SU-DHL-6 (cell line): ENCODE results near the gene DIAPH2.
A peak's percentile ranks its signal among the peaks of the same experiment; 100 is the strongest.

ENCODE experiments used
- H2AFZ ChIP-seq: fragments of 200-600 bp; sonication (generic); 2 replicates; pipeline ENCODE4 v1.6.1; 2014; ENCODE audit warnings: low read depth, mild to moderate bottlenecking, moderate library complexity, mixed read lengths, antibody characterized with exemption, low read length; ENCODE audit not compliant: severe bottlenecking
- H3F3A ChIP-seq: fragments of 200-600 bp; shearing (Covaris generic); 2 replicates; pipeline ENCODE4 v1.6.0; 2016; ENCODE audit warnings: antibody characterized with exemption, mild to moderate bottlenecking; ENCODE audit not compliant: insufficient read depth
- H3K27ac ChIP-seq: fragments of 200-600 bp; sonication (generic); 2 replicates; pipeline ENCODE4 v1.5.1; 2016; ENCODE audit warnings: low read depth, mild to moderate bottlenecking, low read length, moderate library complexity, mixed read lengths
- H3K27me3 ChIP-seq: fragments of 200-600 bp; sonication (generic), shearing (Covaris generic); 2 replicates; pipeline ENCODE4 v1.6.0; 2014; ENCODE audit warnings: mild to moderate bottlenecking, low read length
- H3K36me3 ChIP-seq: fragments of 200-600 bp; sonication (generic); 2 replicates; pipeline ENCODE4 v1.6.1; 2014; ENCODE audit warnings: mild to moderate bottlenecking, low read length, mixed read lengths
- H3K4me2 ChIP-seq: fragments of 300-600, 200-600 bp; shearing (Covaris generic), sonication (generic); 2 replicates; pipeline ENCODE4 v1.6.0; 2014; ENCODE audit warnings: low read length, low read depth, mild to moderate bottlenecking; ENCODE audit not compliant: poor library complexity, severe bottlenecking
- H3K4me3 ChIP-seq: fragments of 200-600 bp; sonication (generic); 2 replicates; pipeline ENCODE4 v1.5.1; 2014; ENCODE audit warnings: antibody characterized with exemption, low read length, mild to moderate bottlenecking, mixed read lengths; ENCODE audit not compliant: insufficient read depth, poor library complexity, severe bottlenecking
- H3K79me2 ChIP-seq: fragments of 200-600 bp; sonication (generic); 2 replicates; pipeline ENCODE4 v1.6.1; 2014; ENCODE audit warnings: mild to moderate bottlenecking, low read length, moderate library complexity; ENCODE audit not compliant: insufficient read depth
- H3K9ac ChIP-seq: fragments of 200-600 bp; sonication (generic); 2 replicates; pipeline ENCODE4 v1.7.0; 2014; ENCODE audit warnings: mild to moderate bottlenecking, low read length
- H3K9me2 ChIP-seq: fragments of 200-600 bp; sonication (generic); replicated peaks from 2 replicates; pipeline ENCODE4 v1.6.1; 2014; ENCODE audit warnings: low read length; ENCODE audit not compliant: insufficient read depth
- H3K9me3 ChIP-seq: fragments of 200-600 bp; sonication (generic); 2 replicates; pipeline ENCODE4 v1.6.1; 2014; ENCODE audit warnings: low read length, mixed read lengths; ENCODE audit not compliant: insufficient read depth
- H4K20me1 ChIP-seq: fragments of 200-600 bp; sonication (generic); 2 replicates; pipeline ENCODE4 v1.6.1; 2014; ENCODE audit warnings: low read depth, mild to moderate bottlenecking, antibody characterized with exemption, low read length, moderate library complexity, mixed read lengths
- CTCF ChIP-seq: fragments of 200-600 bp; sonication (generic); IDR thresholded peaks from one replicate; pipeline ENCODE4 v1.5.1; 2017; ENCODE audit warnings: antibody characterized with exemption, mild to moderate bottlenecking, low read length, moderate library complexity; ENCODE audit not compliant: insufficient read depth, poor library complexity, severe bottlenecking
- EZH2phosphoT487 ChIP-seq: fragments of 200-600 bp; sonication (generic), shearing (Covaris generic); conservative IDR thresholded peaks from 2 replicates; pipeline ENCODE4 v1.6.1; 2018; ENCODE audit warnings: mild to moderate bottlenecking, antibody characterized with exemption, low read length, moderate library complexity, mixed read lengths

DIAPH2 gene

GRCh38 chrX:97490656-97491055 lies 806.0 kb downstream of the DIAPH2 start:
- Histone ChIP-seq H2AFZ (no peak overlapping the region), H3K9me2 (no peaks in the 10 kb centered on the region), H3K79me2 (no peaks in the 10 kb centered on the region), H3K27me3 (no peaks in the 10 kb centered on the region), H3F3A (no peaks in the 10 kb centered on the region), H3K27ac (no peak overlapping the region), H4K20me1 (no peaks in the 10 kb centered on the region), H3K9me3 (no peaks in the 10 kb centered on the region), H3K9ac (no peak overlapping the region), H3K4me2 (no peak overlapping the region), H3K36me3 (no peaks in the 10 kb centered on the region), H3K4me3 (no peak overlapping the region)
- no peak for TF ChIP-seq CTCF
- TF ChIP-seq EZH2phosphoT487, result no peak

- Histone ChIP-seq H3K4me3 (no peak overlapping the region), H3K9me3 (no peaks in the 10 kb centered on the region), H4K20me1 (no peaks in the 10 kb centered on the region), H3F3A (no peaks in the 10 kb centered on the region), H3K9me2 (no peaks in the 10 kb centered on the region), H3K36me3 (no peaks in the 10 kb centered on the region), H3K9ac (no peak overlapping the region), H3K4me2 (no peak overlapping the region), H3K27ac (no peak overlapping the region), H3K27me3 (no peaks in the 10 kb centered on the region), H2AFZ (no peak overlapping the region), H3K79me2 (no peaks in the 10 kb centered on the region)
- TF ChIP-seq EZH2phosphoT487, result no peak
- no peak for TF ChIP-seq CTCF
Observed at GRCh38 chrX:97494756-97495372, 810.2 kb downstream of the DIAPH2 start.

GRCh38 chrX:97498093-97498492 lies 813.5 kb downstream of the DIAPH2 start:
- no peaks in the 10 kb centered on the region for H4K20me1 ChIP-seq
- H3K36me3 ChIP-seq, result no peaks in the 10 kb centered on the region
- no peaks in the 10 kb centered on the region for H3K79me2 ChIP-seq
- H2AFZ ChIP-seq, result no peak overlapping the region
- H3K27ac ChIP-seq, result no peak overlapping the region
- H3F3A ChIP-seq, result no peaks in the 10 kb centered on the region
- H3K4me2 ChIP-seq, result peak overlapping the region; percentile 15
- H3K27me3 ChIP-seq, result no peaks in the 10 kb centered on the region
- H3K9ac ChIP-seq, result no peak overlapping the region
- H3K9me3 ChIP-seq, result no peaks in the 10 kb centered on the region
- TF ChIP-seq EZH2phosphoT487 (no peak), CTCF (no peak)
- no peaks in the 10 kb centered on the region for H3K9me2 ChIP-seq
- no peak overlapping the region for H3K4me3 ChIP-seq
